GM18502 (cell line): ENCODE results near the gene SLC22A17.
"Not testable (repeated sequence)": the region's sequence is repeated elsewhere in the genome, so short reads cannot be mapped to it uniquely, and the experiment has no call there.

Experiments
- ATAC-seq: cut with Tn5 transposase; IDR thresholded peaks from one replicate; pipeline ENCODE4 v1.9.1; 2021; ENCODE audit warnings: mild to moderate bottlenecking; ENCODE audit not compliant: unreplicated experiment, poor library complexity

The SLC22A17 gene

GRCh38 chr14:23352506-23353432 lies at the start of gene SLC22A17:
SLC22A17 (minus strand) TSS chr14:23352887.
- ATAC-seq, result no peak

GRCh38 chr14:23401291-23401690 lies 48.6 kb upstream of the SLC22A17 start:
- no peak for ATAC-seq

- ATAC-seq, result not testable (repeated sequence)
These were observed 47.9 kb upstream of the SLC22A17 start for GRCh38 chr14:23400496-23401149.

GRCh38 chr14:23399591-23399990 lies 46.9 kb upstream of the SLC22A17 start:
- no peak for ATAC-seq

- ATAC-seq, result no peak
These were observed 46.4 kb upstream of the SLC22A17 start for GRCh38 chr14:23399136-23399535.

GRCh38 chr14:23398348-23398747 lies 45.7 kb upstream of the SLC22A17 start:
- ATAC-seq, result no peak

- no peak for ATAC-seq
These were observed 44.2 kb upstream of the SLC22A17 start for GRCh38 chr14:23396781-23397407.

GRCh38 chr14:23396126-23396525 lies 43.4 kb upstream of the SLC22A17 start:
- ATAC-seq, result no peak

- no peak for ATAC-seq
These were observed 39.9 kb upstream of the SLC22A17 start for GRCh38 chr14:23392613-23393012.

GRCh38 chr14:23389871-23390270 lies 37.2 kb upstream of the SLC22A17 start:
- not testable (repeated sequence) for ATAC-seq

GRCh38 chr14:23389396-23389795 lies 36.7 kb upstream of the SLC22A17 start:
- no peak for ATAC-seq

GRCh38 chr14:23388996-23389395 lies 36.3 kb upstream of the SLC22A17 start:
- ATAC-seq, result no peak

- ATAC-seq, result no peak
These were observed 35.5 kb upstream of the SLC22A17 start for GRCh38 chr14:23387916-23388882.

GRCh38 chr14:23386999-23387398 lies 34.3 kb upstream of the SLC22A17 start:
- ATAC-seq, result no peak

- ATAC-seq, result not testable (repeated sequence)
These were observed 33.6 kb upstream of the SLC22A17 start for GRCh38 chr14:23386266-23386657.

GRCh38 chr14:23385642-23386265 lies 33.1 kb upstream of the SLC22A17 start:
- no peak for ATAC-seq

- ATAC-seq, result no peak
These were observed 32.6 kb upstream of the SLC22A17 start for GRCh38 chr14:23385244-23385641.

GRCh38 chr14:23384364-23385080 lies 31.8 kb upstream of the SLC22A17 start:
- no peak for ATAC-seq
